NB4 (cell line): ENCODE results near the gene ZNF175.

ENCODE experiments used
- POLR2A ChIP-seq: IDR thresholded peaks from 2 replicates; pipeline ENCODE4 v1.6.1; 2011; ENCODE audit warnings: mild to moderate bottlenecking; ENCODE audit not compliant: insufficient read length; ENCODE audit errors: extremely low read depth
- TF ChIP-seq, protein P1 (sequence below): IDR thresholded peaks from one replicate; pipeline ENCODE4 v1.5.1; 2012; ENCODE audit warnings: low read depth, low read length

DNA sequence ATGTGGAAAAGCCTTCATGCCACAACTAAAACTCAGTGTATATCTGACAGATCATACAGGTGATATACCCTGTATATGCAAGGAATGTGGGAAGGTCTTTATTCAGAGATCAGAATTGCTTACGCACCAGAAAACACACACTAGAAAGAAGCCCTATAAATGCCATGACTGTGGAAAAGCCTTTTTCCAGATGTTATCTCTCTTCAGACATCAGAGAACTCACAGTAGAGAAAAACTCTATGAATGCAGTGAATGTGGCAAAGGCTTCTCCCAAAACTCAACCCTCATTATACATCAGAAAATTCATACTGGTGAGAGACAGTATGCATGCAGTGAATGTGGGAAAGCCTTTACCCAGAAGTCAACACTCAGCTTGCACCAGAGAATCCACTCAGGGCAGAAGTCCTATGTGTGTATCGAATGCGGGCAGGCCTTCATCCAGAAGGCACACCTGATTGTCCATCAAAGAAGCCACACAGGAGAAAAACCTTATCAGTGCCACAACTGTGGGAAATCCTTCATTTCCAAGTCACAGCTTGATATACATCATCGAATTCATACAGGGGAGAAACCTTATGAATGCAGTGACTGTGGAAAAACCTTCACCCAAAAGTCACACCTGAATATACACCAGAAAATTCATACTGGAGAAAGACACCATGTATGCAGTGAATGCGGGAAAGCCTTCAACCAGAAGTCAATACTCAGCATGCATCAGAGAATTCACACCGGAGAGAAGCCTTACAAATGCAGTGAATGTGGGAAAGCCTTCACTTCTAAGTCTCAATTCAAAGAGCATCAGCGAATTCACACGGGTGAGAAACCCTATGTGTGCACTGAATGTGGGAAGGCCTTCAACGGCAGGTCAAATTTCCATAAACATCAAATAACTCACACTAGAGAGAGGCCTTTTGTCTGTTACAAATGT is 16.4 kb downstream of the ZNF175 start:
- TF ChIP-seq, protein P1, sequence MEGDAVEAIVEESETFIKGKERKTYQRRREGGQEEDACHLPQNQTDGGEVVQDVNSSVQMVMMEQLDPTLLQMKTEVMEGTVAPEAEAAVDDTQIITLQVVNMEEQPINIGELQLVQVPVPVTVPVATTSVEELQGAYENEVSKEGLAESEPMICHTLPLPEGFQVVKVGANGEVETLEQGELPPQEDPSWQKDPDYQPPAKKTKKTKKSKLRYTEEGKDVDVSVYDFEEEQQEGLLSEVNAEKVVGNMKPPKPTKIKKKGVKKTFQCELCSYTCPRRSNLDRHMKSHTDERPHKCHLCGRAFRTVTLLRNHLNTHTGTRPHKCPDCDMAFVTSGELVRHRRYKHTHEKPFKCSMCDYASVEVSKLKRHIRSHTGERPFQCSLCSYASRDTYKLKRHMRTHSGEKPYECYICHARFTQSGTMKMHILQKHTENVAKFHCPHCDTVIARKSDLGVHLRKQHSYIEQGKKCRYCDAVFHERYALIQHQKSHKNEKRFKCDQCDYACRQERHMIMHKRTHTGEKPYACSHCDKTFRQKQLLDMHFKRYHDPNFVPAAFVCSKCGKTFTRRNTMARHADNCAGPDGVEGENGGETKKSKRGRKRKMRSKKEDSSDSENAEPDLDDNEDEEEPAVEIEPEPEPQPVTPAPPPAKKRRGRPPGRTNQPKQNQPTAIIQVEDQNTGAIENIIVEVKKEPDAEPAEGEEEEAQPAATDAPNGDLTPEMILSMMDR = no peak
- TF ChIP-seq POLR2A = no peak
